IMR-90 (cell line): ENCODE results near the gene COL27A1. TPM values are rescaled to one million over a fixed set of nuclear protein-coding genes. Genes with fewer than 3 reads are reported as not detected.

Experiments used
- ATAC-seq: fragments of 200-7000 bp; cut with Tn5 transposase; 2 replicates; pipeline ENCODE4 v1.9.1; 2020; ENCODE audit warnings: low read depth, mild to moderate bottlenecking, moderate library complexity
- BruUV-seq: library from RNA; stranded (reverse); fragments of 400-500 nt; replicated peaks from 2 replicates; lab custom pipeline; 2021; lab: Mats Ljungman, UMichigan
- CTCF ChIA-PET: fragments of 300-600 bp; formaldehyde crosslinking; extraction: SDS; loops from one replicate; lab custom pipeline; 2021; ENCODE audit warnings: antibody characterized with exemption; lab: Yijun Ruan, JAX
- POLR2A ChIA-PET: fragments of 300-600 bp; sonication (Branson Sonifier 250); formaldehyde crosslinking; loops from one replicate; lab custom pipeline; 2022; ENCODE audit warnings: antibody characterized with exemption; ENCODE audit not compliant: unreplicated experiment; lab: Charles Lee
- DNase-seq: peaks from one replicate; pipeline ENCODE4 v3.0.0; 2013
- H2AFZ ChIP-seq: replicated peaks from 2 replicates; pipeline ENCODE3; 2013; ENCODE audit warnings: low read length, mild to moderate bottlenecking; ENCODE audit not compliant: poor library complexity
- H2AK5ac ChIP-seq: 2 replicates; pipeline ENCODE4 v1.6.1; 2013; ENCODE audit warnings: low read depth, low read length, inconsistent platforms
- H2AK9ac ChIP-seq: replicated peaks from 2 replicates; pipeline ENCODE3; 2013; ENCODE audit warnings: mild to moderate bottlenecking, low read depth, low read length, moderate library complexity; ENCODE audit not compliant: poor library complexity
- H2BK120ac ChIP-seq: 2 replicates; pipeline ENCODE4 v1.6.1; 2013; ENCODE audit warnings: low read depth, low read length, inconsistent platforms
- H2BK15ac ChIP-seq: 3 replicates; pipeline ENCODE4 v1.6.1; 2013; ENCODE audit warnings: low read depth, low read length, inconsistent platforms
- H2BK20ac ChIP-seq: 2 replicates; pipeline ENCODE4 v1.6.1; 2013; ENCODE audit warnings: low read depth, mild to moderate bottlenecking, inconsistent platforms, low read length, moderate library complexity
- H2BK5ac ChIP-seq: 2 replicates; pipeline ENCODE4 v1.6.1; 2013; ENCODE audit warnings: mild to moderate bottlenecking, low read depth, low read length, inconsistent platforms; ENCODE audit not compliant: poor library complexity, severe bottlenecking
- H3K14ac ChIP-seq: replicated peaks from 2 replicates; pipeline ENCODE4 v1.6.1; 2013; ENCODE audit warnings: low read depth, low read length, inconsistent platforms
- H3K18ac ChIP-seq: 2 replicates; pipeline ENCODE4 v1.6.1; 2013; ENCODE audit warnings: low read depth, low read length, control low read depth
- H3K23ac ChIP-seq: 2 replicates; pipeline ENCODE4 v1.6.1; 2013; ENCODE audit warnings: low read depth, low read length, inconsistent platforms
- H3K27ac ChIP-seq: 2 replicates; pipeline ENCODE4 v1.5.1; 2013; ENCODE audit warnings: mild to moderate bottlenecking, control low read depth, low read length; ENCODE audit not compliant: insufficient read depth
- H3K27me3 ChIP-seq: 2 replicates; pipeline ENCODE4 v1.6.1; 2013; ENCODE audit warnings: low read length; ENCODE audit not compliant: control insufficient read depth, insufficient read depth
- H3K36me3 ChIP-seq: 2 replicates; pipeline ENCODE4 v1.6.1; 2013; ENCODE audit warnings: low read length, mixed read lengths; ENCODE audit not compliant: control insufficient read depth, insufficient read depth
- H3K4ac ChIP-seq: 2 replicates; pipeline ENCODE4 v1.6.1; 2013; ENCODE audit warnings: low read depth, low read length, inconsistent platforms
- H3K4me1 ChIP-seq: 2 replicates; pipeline ENCODE4 v1.6.1; 2013; ENCODE audit warnings: low read length, mixed read lengths; ENCODE audit not compliant: control insufficient read depth, insufficient read depth
- H3K4me2 ChIP-seq: 2 replicates; pipeline ENCODE4 v1.6.1; 2013; ENCODE audit warnings: low read depth, mild to moderate bottlenecking, control low read depth, low read length, moderate library complexity
- H3K4me3 ChIP-seq: 2 replicates; pipeline ENCODE4 v1.5.1; 2013; ENCODE audit warnings: low read depth, mild to moderate bottlenecking, control low read depth, low read length, moderate library complexity; ENCODE audit not compliant: insufficient read depth
- H3K56ac ChIP-seq: 2 replicates; pipeline ENCODE4 v1.6.1; 2013; ENCODE audit warnings: low read length, inconsistent platforms; ENCODE audit not compliant: insufficient read depth; ENCODE audit errors: extremely low read depth
- H3K79me1 ChIP-seq, 2 experiments: 2 replicates each; pipeline ENCODE4 v1.6.1; 2013; ENCODE audit warnings: low read length in 2 of 2, inconsistent platforms in 1 of 2, low read depth in 1 of 2
- H3K9ac ChIP-seq: 2 replicates; pipeline ENCODE4 v1.6.1; 2013; ENCODE audit warnings: low read depth, low read length, control low read depth
- H3K9me1 ChIP-seq: 2 replicates; pipeline ENCODE4 v1.6.1; 2013; ENCODE audit warnings: low read length, inconsistent platforms; ENCODE audit not compliant: insufficient read depth
- H3K9me3 ChIP-seq: 2 replicates; pipeline ENCODE4 v1.6.1; 2013; ENCODE audit warnings: low read length; ENCODE audit not compliant: control insufficient read depth, insufficient read depth
- H4K20me1 ChIP-seq: 2 replicates; pipeline ENCODE4 v1.6.1; 2013; ENCODE audit warnings: low read length, inconsistent platforms; ENCODE audit not compliant: insufficient read depth
- H4K5ac ChIP-seq: 2 replicates; pipeline ENCODE4 v1.6.1; 2013; ENCODE audit warnings: mild to moderate bottlenecking, low read depth, low read length, control low read depth
- H4K8ac ChIP-seq, 2 experiments: 2 replicates each; pipeline ENCODE4 v1.6.1; 2013; ENCODE audit warnings: low read depth in 2 of 2, low read length in 2 of 2, control low read depth in 1 of 2, inconsistent platforms in 1 of 2
- H4K91ac ChIP-seq: 2 replicates; pipeline ENCODE4 v1.6.1; 2013; ENCODE audit warnings: low read depth, low read length, inconsistent platforms; ENCODE audit not compliant: insufficient read depth
- BHLHE40 ChIP-seq: fragments of 150-350 bp; IDR thresholded peaks from 2 replicates; pipeline ENCODE4 v1.6.1; 2016; ENCODE audit warnings: mild to moderate bottlenecking, low read depth, low read length
- CHD1 ChIP-seq: IDR thresholded peaks from 2 replicates; pipeline ENCODE4 v1.6.1; 2012; ENCODE audit warnings: low read depth, low read length, improper control_type of control experiment
- FOS ChIP-seq: fragments of 150-350 bp; IDR thresholded peaks from 2 replicates; pipeline ENCODE4 v1.6.1; 2016; ENCODE audit warnings: low read depth, low read length
- MXI1 ChIP-seq: IDR thresholded peaks from 2 replicates; pipeline ENCODE4 v1.6.1; 2012; ENCODE audit warnings: low read depth, mild to moderate bottlenecking, low read length, moderate library complexity, borderline replicate concordance
- NFE2L2 ChIP-seq: fragments of 150-350 bp; IDR thresholded peaks from 2 replicates; pipeline ENCODE4 v1.6.1; 2016; ENCODE audit warnings: low read depth, mild to moderate bottlenecking, low read length
- RCOR1 ChIP-seq: IDR thresholded peaks from 2 replicates; pipeline ENCODE4 v1.6.1; 2012; ENCODE audit warnings: mild to moderate bottlenecking, low read length, improper control_type of control experiment; ENCODE audit not compliant: insufficient replicate concordance
- SMC3 ChIP-seq: fragments of 150-350 bp; IDR thresholded peaks from 2 replicates; pipeline ENCODE4 v1.6.1; 2016; ENCODE audit warnings: low read depth, mild to moderate bottlenecking, antibody characterized with exemption, low read length, moderate library complexity
- WGBS, 2 experiments: methylation state at CpG; one replicate each; pipeline versions ENCODE4 v1.1.5 to v1.1.7; 2013; ENCODE audit warnings: missing lambda C conversion rate in 2 of 2; ENCODE audit not compliant: insufficient read length in 1 of 2; ENCODE audit errors: extremely low coverage in 2 of 2; 5-methylcytosine and 5-hydroxymethylcytosine counted together
- dilution Hi-C: fragments of 300-500 bp; cut with HindIII; formaldehyde crosslinking; loops from one replicate; pipeline ENCODE4 v1.14.3; 2018; ENCODE audit warnings: low sequenced_read_pairs; ENCODE audit not compliant: unreplicated experiment
- in situ Hi-C: fragments of 300-500 bp; cut with MboI; formaldehyde crosslinking; loops from 3 replicates; pipeline ENCODE4 v1.14.3; 2019; ENCODE audit warnings: low sequenced_read_pairs, inconsistent platforms, mixed read lengths
- intact Hi-C: fragments of 100-400 bp; cut with micrococcal nuclease; formaldehyde crosslinking; loops from 2 replicates; pipeline ENCODE4 v1.10.0; 2022
- polyA plus RNA-seq, 3 experiments: library from polyadenylated mRNA; depleted of rRNA; stranded (reverse); fragments of >200 nt; gene quantifications; 2 replicates each; pipeline ENCODE4 v1.2.3, GENCODE V29; 2012; ENCODE audit warnings: low replicate concordance in 1 of 3
- total RNA-seq: library from RNA; depleted of rRNA; stranded (reverse); fragments of >200 nt; gene quantifications from 2 replicates; pipeline ENCODE4 v1.2.3, GENCODE V29; 2012
- TF ChIP-seq, protein P1 (sequence below): conservative IDR thresholded peaks from 2 replicates; pipeline ENCODE4 v1.5.1; 2012; ENCODE audit warnings: mild to moderate bottlenecking, low read depth, low read length, improper control_type of control experiment
- TF ChIP-seq, protein P2 (sequence below): fragments of 150-350 bp; IDR thresholded peaks from 2 replicates; pipeline ENCODE4 v1.6.1; 2016; ENCODE audit warnings: low read depth, mild to moderate bottlenecking, low read length, moderate library complexity, borderline replicate concordance
- TF ChIP-seq, protein P3 (sequence below): fragments of 150-350 bp; IDR thresholded peaks from 2 replicates; pipeline ENCODE4 v1.6.1; 2017; ENCODE audit warnings: mild to moderate bottlenecking, antibody characterized with exemption, low read length, low read depth

COL27A1 gene
- total and polyA plus RNA-seq, 2 of the 4 experiments (the other 2 are of a cell fraction) = 3.2 to 18.3 TPM

DNA sequence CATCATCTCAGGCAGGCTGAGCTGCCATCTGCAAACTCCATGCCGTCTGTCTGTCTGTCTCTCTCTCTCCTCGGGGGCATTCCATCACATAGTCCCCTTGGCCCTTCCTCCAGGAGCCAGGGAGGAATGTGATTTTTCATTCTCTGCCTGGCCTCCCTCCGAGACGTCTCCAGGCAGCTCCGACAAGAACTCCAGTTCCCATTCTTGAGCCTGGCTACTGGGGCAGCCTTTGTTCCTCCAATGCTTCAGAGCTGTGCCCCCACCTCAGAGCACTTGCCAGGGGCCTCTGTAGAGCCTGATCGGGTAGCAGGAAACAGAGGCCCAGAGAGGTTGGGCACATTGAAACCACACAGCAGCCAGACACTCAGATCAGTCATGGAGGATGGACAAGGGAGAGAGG lies 74.0 kb downstream of the COL27A1 start (continued):
- TF ChIP-seq, protein P1, sequence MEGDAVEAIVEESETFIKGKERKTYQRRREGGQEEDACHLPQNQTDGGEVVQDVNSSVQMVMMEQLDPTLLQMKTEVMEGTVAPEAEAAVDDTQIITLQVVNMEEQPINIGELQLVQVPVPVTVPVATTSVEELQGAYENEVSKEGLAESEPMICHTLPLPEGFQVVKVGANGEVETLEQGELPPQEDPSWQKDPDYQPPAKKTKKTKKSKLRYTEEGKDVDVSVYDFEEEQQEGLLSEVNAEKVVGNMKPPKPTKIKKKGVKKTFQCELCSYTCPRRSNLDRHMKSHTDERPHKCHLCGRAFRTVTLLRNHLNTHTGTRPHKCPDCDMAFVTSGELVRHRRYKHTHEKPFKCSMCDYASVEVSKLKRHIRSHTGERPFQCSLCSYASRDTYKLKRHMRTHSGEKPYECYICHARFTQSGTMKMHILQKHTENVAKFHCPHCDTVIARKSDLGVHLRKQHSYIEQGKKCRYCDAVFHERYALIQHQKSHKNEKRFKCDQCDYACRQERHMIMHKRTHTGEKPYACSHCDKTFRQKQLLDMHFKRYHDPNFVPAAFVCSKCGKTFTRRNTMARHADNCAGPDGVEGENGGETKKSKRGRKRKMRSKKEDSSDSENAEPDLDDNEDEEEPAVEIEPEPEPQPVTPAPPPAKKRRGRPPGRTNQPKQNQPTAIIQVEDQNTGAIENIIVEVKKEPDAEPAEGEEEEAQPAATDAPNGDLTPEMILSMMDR = no peak

DNA sequence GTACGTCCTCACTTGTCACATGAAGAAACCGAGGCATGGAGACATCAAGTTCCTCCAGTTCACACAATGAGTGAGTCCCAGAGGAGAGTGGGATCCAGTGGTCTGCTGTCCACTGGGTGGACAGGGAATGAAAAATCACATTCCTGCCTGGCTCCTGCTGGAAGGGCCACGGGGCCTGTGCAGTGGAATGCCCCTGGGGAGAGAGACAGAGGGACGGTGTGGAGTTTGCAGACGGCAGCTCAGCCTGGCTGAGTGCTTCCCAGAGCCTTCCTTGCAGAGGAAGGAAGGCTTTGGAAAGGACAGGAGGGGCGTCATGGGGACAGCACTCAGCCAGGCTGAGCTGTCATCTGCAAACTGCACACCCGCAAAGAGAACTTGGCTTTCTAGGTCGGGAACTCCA lies 74.7 kb downstream of the COL27A1 start:
- H3K9ac ChIP-seq = no peak overlapping the region
- H3K36me3 ChIP-seq = peaks cover 3% of the 10 kb centered on the region; the same call in 1 of the 2 replicates
- POLR2A ChIA-PET = no interaction called here
- ATAC-seq = no peak
- H3K27me3 ChIP-seq = no peaks in the 10 kb centered on the region
- H3K18ac ChIP-seq = no peak overlapping the region
- no peak overlapping the region for H3K27ac ChIP-seq
- no peak overlapping the region for H3K56ac ChIP-seq
- H3K4ac ChIP-seq = no peak overlapping the region
- no peaks in the 10 kb centered on the region for H4K20me1 ChIP-seq
- no peak overlapping the region for H3K23ac ChIP-seq
- H2AK5ac ChIP-seq = no peak overlapping the region
- H3K9me1 ChIP-seq = peaks cover 18% of the 10 kb centered on the region
- DNase-seq = no peak
- H4K91ac ChIP-seq = no peak overlapping the region
- no peaks in the 10 kb centered on the region for H3K9me3 ChIP-seq
- in situ Hi-C loops (no loop called here), dilution Hi-C loops (no loop called here), intact Hi-C loops (loop anchor here (1.0 kb wide), 1 partner anchor 32 kb away; no protein-coding TSS in a partner anchor)
- BruUV-seq = no TSS peak
- no peak overlapping the region for H4K5ac ChIP-seq
- no peak overlapping the region for H2BK15ac ChIP-seq
- H4K8ac ChIP-seq = no peak overlapping the region
- 85% methylated on average over 7 of the region's 8 CpGs; no CpG with 5 or more reads in 1 of the 2 experiments for WGBS, 2 experiments
- CTCF ChIA-PET = interaction anchor here (0.6 kb wide), 1 partner anchor 125 kb away, joined by 4 read pairs; no protein-coding TSS in a partner anchor
- H2BK20ac ChIP-seq = no peak overlapping the region
- H3K4me2 ChIP-seq = no peak overlapping the region
- no peak overlapping the region for H3K14ac ChIP-seq
- H2BK120ac ChIP-seq = no peak overlapping the region
- peaks cover 4 to 14% of the 10 kb centered on the region in 2 experiments; a peak in 2 of 4 replicates for H3K79me1 ChIP-seq
- peaks cover 7% of the 10 kb centered on the region for H3K4me1 ChIP-seq
- no peak overlapping the region for H2BK5ac ChIP-seq
- no peak overlapping the region for H3K4me3 ChIP-seq
- H2AFZ ChIP-seq = no peak overlapping the region
- H2AK9ac ChIP-seq = no peak overlapping the region
- TF ChIP-seq, protein P2, sequence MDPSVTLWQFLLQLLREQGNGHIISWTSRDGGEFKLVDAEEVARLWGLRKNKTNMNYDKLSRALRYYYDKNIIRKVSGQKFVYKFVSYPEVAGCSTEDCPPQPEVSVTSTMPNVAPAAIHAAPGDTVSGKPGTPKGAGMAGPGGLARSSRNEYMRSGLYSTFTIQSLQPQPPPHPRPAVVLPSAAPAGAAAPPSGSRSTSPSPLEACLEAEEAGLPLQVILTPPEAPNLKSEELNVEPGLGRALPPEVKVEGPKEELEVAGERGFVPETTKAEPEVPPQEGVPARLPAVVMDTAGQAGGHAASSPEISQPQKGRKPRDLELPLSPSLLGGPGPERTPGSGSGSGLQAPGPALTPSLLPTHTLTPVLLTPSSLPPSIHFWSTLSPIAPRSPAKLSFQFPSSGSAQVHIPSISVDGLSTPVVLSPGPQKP = no peak
- TF ChIP-seq FOS = no peak
- TF ChIP-seq RCOR1 = no peak
- no peak for TF ChIP-seq BHLHE40
- no peak for TF ChIP-seq CHD1
- TF ChIP-seq, protein P1 = no peak
- TF ChIP-seq MXI1 = no peak
- no peak for TF ChIP-seq SMC3
- TF ChIP-seq, protein P3, sequence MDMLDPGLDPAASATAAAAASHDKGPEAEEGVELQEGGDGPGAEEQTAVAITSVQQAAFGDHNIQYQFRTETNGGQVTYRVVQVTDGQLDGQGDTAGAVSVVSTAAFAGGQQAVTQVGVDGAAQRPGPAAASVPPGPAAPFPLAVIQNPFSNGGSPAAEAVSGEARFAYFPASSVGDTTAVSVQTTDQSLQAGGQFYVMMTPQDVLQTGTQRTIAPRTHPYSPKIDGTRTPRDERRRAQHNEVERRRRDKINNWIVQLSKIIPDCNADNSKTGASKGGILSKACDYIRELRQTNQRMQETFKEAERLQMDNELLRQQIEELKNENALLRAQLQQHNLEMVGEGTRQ = no peak
- TF ChIP-seq NFE2L2 = no peak
